Stimulated activated naive B cell treated with anti-CD40 and anti-IgM and Interleukin-4, amounts not matched to agents 10 μg/mL and 1 μg/mL and 100 μg/mL, for 72 hours (primary cell): Measurements from ENCODE around the gene CCL17.
"Not testable (repeated sequence)": the region's sequence is repeated elsewhere in the genome, so short reads cannot be mapped to it uniquely, and the experiment has no call there.

Experiments used
- ATAC-seq, 2 donors: fragments of 150-1000 bp; cut with Tn5 transposase; replicated peaks; 2 replicates each; pipeline ENCODE4 v1.10.0; 2021; ENCODE audit warnings: moderate library complexity in 1 of 2
- DNase-seq: peaks from one replicate; pipeline ENCODE4 v3.0.0; 2021
- H3K27ac Mint-ChIP-seq: one replicate; pipeline ENCODE4 v1.8.0; 2022; ENCODE audit warnings: mild to moderate bottlenecking, mixed read lengths
- H3K27me3 Mint-ChIP-seq, 2 donors: one replicate each; pipeline ENCODE4 v1.8.0; 2022; ENCODE audit warnings: mixed read lengths in 2 of 2
- H3K36me3 Mint-ChIP-seq, 2 donors: one replicate each; pipeline ENCODE4 v1.8.0; 2022; ENCODE audit warnings: mixed read lengths in 2 of 2, mild to moderate bottlenecking in 1 of 2
- H3K4me1 Mint-ChIP-seq, 2 donors: one replicate each; pipeline ENCODE4 v1.8.0; 2022; ENCODE audit warnings: mixed read lengths in 2 of 2, mild to moderate bottlenecking in 1 of 2
- H3K4me3 Mint-ChIP-seq, 2 donors: one replicate each; pipeline ENCODE4 v1.8.0; 2022; ENCODE audit warnings: mild to moderate bottlenecking in 2 of 2, mixed read lengths in 2 of 2, moderate library complexity in 1 of 2
- H3K9me3 Mint-ChIP-seq, 2 donors: one replicate each; pipeline ENCODE4 v1.8.0; 2022; ENCODE audit warnings: mixed read lengths in 2 of 2, mild to moderate bottlenecking in 1 of 2

CCL17 gene

DNA sequence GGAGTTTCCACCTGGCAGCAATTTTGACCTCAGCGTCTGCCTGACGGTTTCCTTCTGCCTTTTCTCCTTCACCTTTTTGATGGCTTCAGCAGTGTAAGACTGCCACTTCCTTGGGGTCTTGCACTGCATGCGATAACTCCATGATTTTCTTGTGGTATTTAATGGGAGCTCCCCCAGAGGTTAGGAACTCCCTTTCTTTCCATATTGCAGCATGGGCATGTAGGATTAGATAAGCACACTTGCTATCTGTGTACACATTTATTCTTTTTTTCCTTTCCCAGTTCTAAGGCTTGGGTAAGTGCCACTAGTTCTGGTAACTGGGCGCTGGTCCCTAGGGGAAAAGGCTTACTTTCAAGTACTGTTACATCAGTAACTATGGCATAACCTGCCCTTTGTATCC, 7.1 kb upstream of the CCL17 start:
- not testable (repeated sequence) for H3K36me3 Mint-ChIP-seq

DNA sequence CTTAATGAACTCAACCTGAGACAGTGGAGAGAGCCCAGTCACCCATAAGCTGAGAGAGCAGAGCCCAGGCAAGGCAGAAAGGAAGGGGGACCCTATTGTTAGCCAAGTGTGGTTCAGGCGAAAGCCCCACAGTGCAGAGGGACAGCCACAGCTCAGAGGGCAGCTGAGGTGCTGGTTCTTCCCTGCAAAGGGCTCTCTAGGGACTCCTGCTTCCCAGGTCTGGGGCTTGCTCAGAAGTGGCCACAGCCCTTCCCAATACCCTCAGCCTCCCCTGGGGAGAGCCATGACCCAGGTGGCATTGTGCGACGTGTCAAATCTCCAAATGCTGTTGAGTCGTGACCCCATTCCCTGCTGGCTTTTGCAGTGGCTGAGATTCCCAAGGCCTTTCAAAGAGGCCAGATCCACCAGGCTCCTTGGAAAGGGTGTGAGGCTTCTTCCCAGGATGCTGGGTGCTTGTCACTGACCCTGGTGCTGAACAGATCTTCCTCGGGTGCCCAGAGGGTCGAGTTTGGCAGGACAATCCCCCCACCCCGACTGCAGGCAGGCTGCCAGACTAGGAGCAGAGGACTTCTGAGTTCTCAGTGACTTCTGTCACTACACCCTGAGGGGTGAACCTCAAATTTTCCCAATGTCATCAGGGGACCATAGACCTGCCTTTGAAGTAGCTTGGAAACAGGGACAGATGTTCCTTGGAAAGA, 2.5 kb upstream of the CCL17 start:
- Mint-ChIP-seq H3K9me3 (no peaks in the 10 kb centered on the region), H3K4me1 (peaks cover 41 to 48% of the 10 kb centered on the region in 2 donors), H3K27me3 (peaks cover 0 to 5% of the 10 kb centered on the region in 2 donors), H3K27ac (peak overlapping the region; percentile 32), H3K36me3 (peaks cover 2 to 3% of the 10 kb centered on the region in 2 donors), H3K4me3 (no peak overlapping the region)
- DNase-seq: no peak
- peak; percentile 16 to 25 for ATAC-seq

More for the DNA sequence above, 7.1 kb upstream of the CCL17 start:
- not testable (repeated sequence) for H3K9me3 Mint-ChIP-seq, ATAC-seq, H3K4me3 Mint-ChIP-seq, DNase-seq, H3K27ac Mint-ChIP-seq
- Mint-ChIP-seq H3K27me3 (peaks cover 0 to 23% of the 10 kb centered on the region in 2 donors), H3K4me1 (peaks cover 30 to 36% of the 10 kb centered on the region in 2 donors)

DNA sequence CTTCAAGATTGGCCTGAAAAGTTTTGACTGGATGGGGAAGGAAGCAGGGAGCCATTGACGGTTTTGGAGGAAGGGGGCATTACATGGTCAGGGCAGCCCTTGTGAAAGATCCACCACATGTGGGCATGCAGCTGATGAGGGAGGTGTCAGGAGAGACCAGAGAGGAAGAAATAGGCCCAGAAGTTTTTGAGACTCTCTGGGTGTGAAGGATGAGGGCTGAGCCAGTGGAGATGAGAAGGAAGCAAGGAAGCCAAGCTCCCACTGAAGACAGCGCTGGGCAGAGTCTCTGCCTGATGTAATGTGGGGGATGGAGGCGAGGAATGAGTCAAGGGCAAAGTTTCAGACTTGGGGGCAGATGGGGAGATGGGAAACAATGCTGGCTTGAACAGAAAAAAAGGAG, 530 bp downstream of the CCL17 start:
- Mint-ChIP-seq H3K36me3 (peaks cover 2 to 4% of the 10 kb centered on the region in 2 donors), H3K4me3 (no peak overlapping the region), H3K9me3 (peaks cover 0 to 2% of the 10 kb centered on the region in 2 donors), H3K27me3 (peaks cover 0 to 5% of the 10 kb centered on the region in 2 donors), H3K27ac (peak overlapping the region; percentile 81), H3K4me1 (peaks cover 44 to 48% of the 10 kb centered on the region in 2 donors)
- ATAC-seq (no peak), DNase-seq (no peak)

- ATAC-seq (no peak), DNase-seq (no peak)
- Mint-ChIP-seq H3K4me1 (peaks cover 48 to 49% of the 10 kb centered on the region in 2 donors), H3K27me3 (peaks cover 0 to 5% of the 10 kb centered on the region in 2 donors), H3K4me3 (no peak overlapping the region), H3K9me3 (peaks cover 0 to 2% of the 10 kb centered on the region in 2 donors), H3K27ac (no peak overlapping the region), H3K36me3 (peaks cover 2 to 4% of the 10 kb centered on the region in 2 donors)
These were observed 2.3 kb downstream of the CCL17 start for GRCh38 chr16:57406881-57407280.

DNA sequence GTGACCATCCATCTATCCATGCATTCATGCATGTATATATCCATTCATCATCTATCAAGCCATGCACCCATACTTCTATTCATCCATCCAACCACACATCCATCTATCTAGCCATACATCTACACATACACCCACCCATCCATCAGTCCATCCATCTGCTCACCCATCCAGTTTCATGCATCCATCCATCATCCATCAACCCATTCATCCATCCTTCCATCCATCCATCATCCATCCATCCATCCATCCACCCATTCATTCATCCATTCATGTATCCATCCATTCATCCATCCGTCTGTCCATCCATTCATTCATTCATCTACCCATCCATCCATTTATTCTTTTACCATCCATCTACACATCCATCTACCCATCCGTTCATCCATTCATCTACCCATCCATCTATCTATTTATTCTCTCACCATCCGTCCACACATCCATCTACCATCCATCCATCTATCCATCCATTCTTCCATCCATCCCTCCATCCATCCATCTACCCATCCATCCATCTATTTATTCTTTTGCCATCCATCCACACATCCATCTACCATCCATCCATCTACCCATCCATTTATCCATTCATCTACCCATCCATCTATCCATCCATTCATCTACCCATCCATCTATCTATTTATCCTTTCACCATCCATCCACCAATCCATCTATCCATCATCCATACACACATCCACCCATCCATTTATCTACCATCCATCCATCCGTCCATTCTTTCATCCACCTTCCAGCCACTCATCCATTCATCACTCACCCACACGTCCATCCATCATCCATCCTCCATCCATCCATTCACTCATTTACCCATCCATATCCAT, 3.2 kb downstream of the CCL17 start:
- Mint-ChIP-seq H3K36me3 (peaks cover 2 to 4% of the 10 kb centered on the region in 2 donors), H3K4me1 (peaks cover 50 to 53% of the 10 kb centered on the region in 2 donors), H3K4me3 (no peak overlapping the region), H3K27me3 (peaks cover 0 to 5% of the 10 kb centered on the region in 2 donors), H3K9me3 (peaks cover 0 to 2% of the 10 kb centered on the region in 2 donors), H3K27ac (no peak overlapping the region)
- DNase-seq: no peak
- no peak for ATAC-seq

- Mint-ChIP-seq H3K9me3 (peaks cover 0 to 5% of the 10 kb centered on the region in 2 donors), H3K4me1 (peaks cover 61 to 66% of the 10 kb centered on the region in 2 donors), H3K36me3 (peaks cover 14 to 15% of the 10 kb centered on the region in 2 donors), H3K27me3 (peaks cover 0 to 5% of the 10 kb centered on the region in 2 donors), H3K4me3 (peak overlapping the region; percentile 2 to 8), H3K27ac (peak overlapping the region; percentile 90)
- no peak for ATAC-seq
- no peak for DNase-seq
These were observed 4.5 kb downstream of the CCL17 start for GRCh38 chr16:57409065-57409464.

GRCh38 chr16:57409870-57410587, 5.5 kb downstream of the CCL17 start:
- peaks cover 0 to 5% of the 10 kb centered on the region in 2 donors for H3K27me3 Mint-ChIP-seq
- ATAC-seq (no peak), DNase-seq (no peak)
- peaks cover 22 to 24% of the 10 kb centered on the region in 2 donors for H3K36me3 Mint-ChIP-seq
- H3K27ac Mint-ChIP-seq: peak overlapping the region; percentile 98
- H3K4me3 Mint-ChIP-seq: peak overlapping the region; percentile 6 to 29
- H3K4me1 Mint-ChIP-seq: peaks cover 60 to 69% of the 10 kb centered on the region in 2 donors
- peaks cover 0 to 5% of the 10 kb centered on the region in 2 donors for H3K9me3 Mint-ChIP-seq

GRCh38 chr16:57411362-57411976, 6.9 kb downstream of the CCL17 start:
- peak; percentile 58 to 67 for ATAC-seq
- H3K4me1 Mint-ChIP-seq: peaks cover 67 to 76% of the 10 kb centered on the region in 2 donors

DNA sequence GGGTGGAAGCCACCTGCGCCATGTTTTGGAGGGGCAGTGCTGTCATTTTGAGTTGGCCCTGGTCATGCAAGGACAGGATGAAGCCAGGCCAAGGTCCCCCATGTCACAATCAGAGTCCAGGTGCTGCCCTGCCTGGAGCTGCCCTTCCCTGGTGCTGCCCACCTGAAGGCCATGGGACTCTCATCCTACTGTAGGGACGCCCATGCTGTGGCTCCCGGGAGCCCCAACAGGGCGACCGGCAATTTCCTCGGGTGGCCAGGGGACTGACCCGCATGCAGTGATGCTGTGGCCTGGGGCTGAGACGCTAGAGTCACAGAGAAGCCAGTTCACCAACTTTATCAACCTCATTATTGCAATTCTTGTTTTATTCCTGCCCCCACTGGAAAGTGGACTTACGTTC, 8.0 kb downstream of the CCL17 start:
- H3K27me3 Mint-ChIP-seq: no peaks in the 10 kb centered on the region
- peaks cover 0 to 5% of the 10 kb centered on the region in 2 donors for H3K9me3 Mint-ChIP-seq
- H3K36me3 Mint-ChIP-seq: peaks cover 37 to 47% of the 10 kb centered on the region in 2 donors
- no peak for DNase-seq
- H3K4me1 Mint-ChIP-seq: peaks cover 76 to 87% of the 10 kb centered on the region in 2 donors
- peak overlapping the region; percentile 98 for H3K27ac Mint-ChIP-seq
- no peak for ATAC-seq
- peak overlapping the region; percentile 91 to 93 for H3K4me3 Mint-ChIP-seq

More at GRCh38 chr16:57411362-57411976, 6.9 kb downstream of the CCL17 start:
- peak; percentile 80 for DNase-seq
- peaks cover 0 to 5% of the 10 kb centered on the region in 2 donors for H3K9me3 Mint-ChIP-seq
- peak overlapping the region; percentile 98 for H3K27ac Mint-ChIP-seq
- H3K36me3 Mint-ChIP-seq: peaks cover 33 to 38% of the 10 kb centered on the region in 2 donors
- H3K4me3 Mint-ChIP-seq: peak overlapping the region; percentile 39 to 60
- no peaks in the 10 kb centered on the region for H3K27me3 Mint-ChIP-seq

DNA sequence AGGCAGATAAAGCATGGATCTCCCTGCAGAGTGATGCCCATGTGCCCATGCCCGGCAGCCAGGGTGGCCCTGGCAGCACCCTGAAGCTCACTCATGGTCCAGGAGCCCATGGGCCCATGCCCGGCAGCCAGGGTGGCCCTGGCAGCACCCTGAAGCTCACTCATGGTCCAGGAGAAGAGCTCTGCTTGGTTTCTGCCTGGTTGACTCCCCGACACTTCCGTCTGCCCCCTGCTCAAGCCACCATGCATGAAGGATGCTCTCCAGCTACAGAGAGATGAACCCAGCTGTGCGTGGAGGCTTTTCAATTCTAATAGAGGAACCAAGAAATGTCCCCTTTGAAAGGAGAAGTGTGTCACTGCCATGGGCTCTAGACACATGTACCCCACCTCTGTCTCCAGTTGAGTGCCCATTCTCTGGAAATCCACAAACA, 8.7 kb downstream of the CCL17 start:
- DNase-seq (peak; percentile 84), ATAC-seq (peak; percentile 79 to 81)
- peaks cover 40 to 51% of the 10 kb centered on the region in 2 donors for H3K36me3 Mint-ChIP-seq
- H3K4me1 Mint-ChIP-seq: peaks cover 80 to 93% of the 10 kb centered on the region in 2 donors
- H3K9me3 Mint-ChIP-seq: peaks cover 0 to 5% of the 10 kb centered on the region in 2 donors
- H3K27me3 Mint-ChIP-seq: no peaks in the 10 kb centered on the region
- H3K4me3 Mint-ChIP-seq: peak overlapping the region; percentile 91 to 93
- peak overlapping the region; percentile 98 for H3K27ac Mint-ChIP-seq

DNA sequence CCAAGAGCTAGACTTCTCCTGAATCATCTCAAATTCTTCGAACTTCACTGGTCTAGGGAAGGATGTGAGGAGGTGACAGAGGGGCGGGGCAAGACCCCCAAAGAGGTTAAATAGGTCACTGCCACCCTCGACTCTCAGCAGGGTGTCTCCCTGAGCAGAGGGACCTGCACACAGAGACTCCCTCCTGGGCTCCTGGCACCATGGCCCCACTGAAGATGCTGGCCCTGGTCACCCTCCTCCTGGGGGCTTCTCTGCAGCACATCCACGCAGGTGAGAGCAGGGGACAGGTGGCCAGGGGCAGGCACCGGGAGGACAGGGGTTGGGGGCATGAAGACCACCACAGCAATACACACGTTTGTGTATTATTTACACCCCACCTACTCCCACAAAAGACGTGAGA, 9.2 kb downstream of the CCL17 start:
- Mint-ChIP-seq H3K9me3 (peaks cover 0 to 5% of the 10 kb centered on the region in 2 donors), H3K27ac (peak overlapping the region; percentile 98), H3K36me3 (peaks cover 40 to 54% of the 10 kb centered on the region in 2 donors), H3K4me1 (peaks cover 83 to 97% of the 10 kb centered on the region in 2 donors), H3K4me3 (peak overlapping the region; percentile 91 to 93), H3K27me3 (no peaks in the 10 kb centered on the region)
- DNase-seq (no peak), ATAC-seq (peak; percentile 52 to 57)

DNA sequence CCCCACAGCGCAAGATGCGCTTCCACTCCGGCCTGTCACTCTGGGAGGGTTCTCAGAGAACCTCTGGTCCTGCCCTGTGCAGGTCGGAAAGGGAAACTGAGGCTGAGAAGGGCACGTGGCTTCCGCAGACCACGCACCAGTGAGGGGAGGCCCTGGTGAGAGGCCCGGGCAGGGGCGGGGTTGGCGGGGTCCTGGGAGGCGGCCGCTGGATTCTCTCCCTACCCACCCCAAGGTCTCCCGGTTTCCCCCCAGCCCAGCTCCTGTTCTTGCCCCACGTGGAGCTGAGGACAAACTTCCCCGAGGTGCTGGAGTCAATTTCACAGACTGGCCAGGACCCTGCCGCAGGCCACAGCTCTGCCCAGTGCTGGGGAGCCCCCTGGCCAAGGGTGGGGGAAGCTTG, 11.5 kb downstream of the CCL17 start:
- no peaks in the 10 kb centered on the region for H3K27me3 Mint-ChIP-seq
- peaks cover 0 to 3% of the 10 kb centered on the region in 2 donors for H3K9me3 Mint-ChIP-seq
- peaks cover 42 to 50% of the 10 kb centered on the region in 2 donors for H3K36me3 Mint-ChIP-seq
- peak overlapping the region; percentile 93 to 95 for H3K4me3 Mint-ChIP-seq
- no peak for DNase-seq
- ATAC-seq: no peak
- peaks cover 65 to 84% of the 10 kb centered on the region in 2 donors for H3K4me1 Mint-ChIP-seq
- H3K27ac Mint-ChIP-seq: peak overlapping the region; percentile 97

DNA sequence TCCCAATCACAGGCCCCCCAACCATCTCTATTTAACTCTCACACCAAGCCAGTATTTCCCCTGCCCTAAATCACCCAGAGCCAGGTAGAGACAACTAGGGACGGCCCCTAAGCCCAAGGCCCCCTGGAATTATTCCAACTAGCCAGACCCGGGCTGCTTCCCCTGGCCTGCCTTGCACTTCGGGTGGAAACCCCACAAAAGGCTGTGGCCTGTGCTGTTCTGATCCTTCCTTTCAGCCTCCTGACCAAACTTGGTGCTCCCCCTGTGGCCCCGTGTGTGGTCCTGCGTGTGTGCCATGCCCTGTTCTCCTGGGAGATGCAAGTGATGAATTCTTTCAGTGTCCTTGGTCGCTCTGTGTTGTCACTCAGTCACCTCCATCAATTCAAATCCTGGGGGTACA, 14.9 kb downstream of the CCL17 start:
- no peak for ATAC-seq
- H3K4me3 Mint-ChIP-seq: no peak overlapping the region
- H3K27ac Mint-ChIP-seq: no peak overlapping the region

More for the DNA sequence above, 14.9 kb downstream of the CCL17 start:
- DNase-seq: no peak
- Mint-ChIP-seq H3K9me3 (no peaks in the 10 kb centered on the region), H3K27me3 (no peaks in the 10 kb centered on the region), H3K36me3 (peaks cover 27 to 35% of the 10 kb centered on the region in 2 donors), H3K4me1 (peaks cover 40 to 52% of the 10 kb centered on the region in 2 donors)
